GM12872 (cell line): Measurements from ENCODE around the gene TMEM258.

Source experiments
- CTCF ChIP-seq: IDR thresholded peaks from 3 replicates; pipeline ENCODE4 v1.5.1; 2011; ENCODE audit warnings: low read depth, mild to moderate bottlenecking, low read length, moderate library complexity; ENCODE audit not compliant: insufficient read depth

TMEM258 gene

GRCh38 chr11:61745781-61746441 lies 46.5 kb downstream of the TMEM258 start:
- no peak for TF ChIP-seq CTCF

DNA sequence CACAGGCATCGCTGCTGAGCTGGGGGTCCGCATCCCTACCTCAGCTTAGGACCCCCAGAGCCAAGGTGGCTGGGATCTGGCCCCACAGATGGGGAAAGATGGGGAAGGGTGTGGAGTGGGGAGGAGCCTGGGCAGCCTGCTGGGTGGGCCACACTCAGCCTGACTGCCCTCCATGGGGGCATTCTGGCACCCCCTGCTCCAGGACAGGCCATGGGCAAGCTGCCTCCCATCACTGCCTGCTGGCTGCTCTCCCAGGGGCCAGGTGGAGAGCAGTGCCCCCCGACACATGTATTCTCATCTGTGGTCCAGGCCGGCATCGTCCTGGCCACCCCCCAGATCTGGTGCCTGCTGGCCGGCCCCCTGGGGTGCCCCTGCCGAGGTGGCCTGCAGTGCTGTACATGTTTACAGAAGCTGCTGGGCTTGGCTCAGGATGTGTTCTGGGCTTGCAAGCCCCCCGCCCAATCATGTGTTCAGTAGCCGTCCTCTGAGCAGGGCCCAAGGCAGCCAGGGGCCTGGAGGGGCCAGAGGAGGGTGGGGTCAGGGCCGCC lies 47.7 kb downstream of the TMEM258 start:
- no peak for TF ChIP-seq CTCF

DNA sequence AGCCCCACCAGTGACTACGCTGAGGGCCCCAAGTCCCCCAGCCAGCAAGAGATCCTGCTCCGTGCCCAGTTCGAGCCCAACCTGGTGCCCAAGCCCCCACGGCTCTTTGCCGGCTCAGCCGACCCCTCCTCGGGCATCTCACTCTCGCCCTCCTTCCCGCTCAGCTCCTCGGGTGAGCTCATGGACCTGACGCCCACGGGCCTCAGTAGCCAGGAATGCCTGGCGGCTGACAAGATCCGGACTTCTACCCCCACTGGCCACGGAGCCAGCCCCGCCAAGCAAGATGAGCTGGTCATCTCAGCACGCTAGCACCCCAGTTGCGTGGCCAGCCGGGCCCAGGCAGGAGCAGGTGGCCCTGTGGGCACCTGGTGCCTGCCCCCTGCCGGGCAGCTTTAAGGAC lies 48.2 kb downstream of the TMEM258 start:
- no peak for TF ChIP-seq CTCF

GRCh38 chr11:61743486-61744095 lies 48.8 kb downstream of the TMEM258 start:
- no peak for TF ChIP-seq CTCF

- no peak for TF ChIP-seq CTCF
Measured at GRCh38 chr11:61742391-61742790, 50.0 kb downstream of the TMEM258 start.

DNA sequence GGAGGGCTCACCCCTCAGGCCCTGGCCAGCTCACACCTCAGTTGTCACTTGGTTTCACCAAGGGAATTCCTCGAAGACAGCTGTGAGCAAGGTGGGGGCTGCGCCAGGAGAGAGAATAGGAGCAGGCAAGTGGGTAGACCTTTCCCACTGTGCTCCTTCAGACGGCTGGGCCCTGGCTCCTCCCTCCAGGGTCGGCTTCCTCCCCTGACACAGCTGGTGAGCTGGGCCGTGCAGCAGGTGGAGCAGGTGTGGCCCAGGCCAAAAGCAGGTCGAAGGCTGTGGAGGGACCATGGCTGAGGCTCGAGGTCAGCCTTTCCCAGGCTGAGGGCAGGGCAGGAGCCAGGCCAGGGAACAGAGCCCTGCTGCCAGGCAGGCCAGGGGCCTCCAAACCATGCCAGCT lies 52.4 kb downstream of the TMEM258 start:
- TF ChIP-seq CTCF, result no peak

DNA sequence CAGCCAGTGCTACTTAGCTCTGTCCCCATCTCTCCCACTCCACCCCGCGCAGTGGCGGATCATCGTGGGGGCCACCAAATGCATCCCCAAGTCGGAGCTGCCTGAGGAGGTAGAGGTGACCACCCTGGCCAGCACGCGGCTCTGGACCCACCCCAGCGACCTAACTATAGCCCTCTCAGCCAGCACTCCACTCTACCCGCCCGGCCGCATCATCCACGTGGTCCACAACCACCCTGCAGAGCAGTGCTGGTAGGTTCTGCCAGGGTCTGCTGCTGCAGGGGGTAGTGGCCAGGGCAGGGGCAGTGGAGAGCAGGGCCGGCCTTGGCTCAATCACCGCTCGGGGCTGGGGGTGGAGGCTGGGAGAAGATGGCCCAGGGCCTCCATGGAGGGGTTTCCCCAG lies 53.0 kb downstream of the TMEM258 start:
- no peak for TF ChIP-seq CTCF
